ENCODE data around the gene XPO1.

GRCh38 chr2:61529944-61530735 lies 8.0 kb downstream of the XPO1 start:
- TF ChIP-seq CTCF (IDR thresholded peaks at IDR 0.05; ENCODE audit: borderline replicate concordance, extremely low read depth, low read length, poor library complexity, severe bottlenecking): no peak
- no peak for TF ChIP-seq EZH2 (IDR thresholded peaks at IDR 0.05; ENCODE audit: borderline replicate concordance, low read depth, low read length, severe bottlenecking)

All from DND-41 (cell line).